Parathyroid adenoma (tissue), 2 donors: ENCODE data around the gene EIPR1.

Source experiments
- H2AFZ ChIP-seq: fragments of 300-600 bp; sonication (generic); one replicate; pipeline ENCODE4 v1.7.0; 2017; ENCODE audit warnings: antibody characterized with exemption, mild to moderate bottlenecking
- H3K27ac ChIP-seq: fragments of 300-600 bp; sonication (generic); one replicate; pipeline ENCODE4 v1.7.0; 2017
- H3K27me3 ChIP-seq: fragments of 300-600 bp; sonication (generic); one replicate; pipeline ENCODE4 v1.7.0; 2017; ENCODE audit warnings: low read length; ENCODE audit not compliant: control insufficient read depth, insufficient read depth
- H3K36me3 ChIP-seq: fragments of 300-600 bp; sonication (generic); one replicate; pipeline ENCODE4 v1.7.0; 2017; ENCODE audit warnings: low read length; ENCODE audit not compliant: control insufficient read depth, insufficient read depth
- H3K4me1 ChIP-seq: fragments of 300-600 bp; sonication (generic); one replicate; pipeline ENCODE4 v1.7.0; 2017; ENCODE audit warnings: control low read depth
- H3K4me2 ChIP-seq: fragments of 300-600 bp; sonication (generic); one replicate; pipeline ENCODE4 v1.7.0; 2017; ENCODE audit warnings: low read length
- H3K4me3 ChIP-seq: fragments of 300-600 bp; sonication (generic); one replicate; pipeline ENCODE4 v1.7.0; 2017; ENCODE audit warnings: low read depth, low read length
- H3K79me2 ChIP-seq: fragments of 300-600 bp; sonication (generic); one replicate; pipeline ENCODE4 v1.7.0; 2017; ENCODE audit warnings: control low read depth
- H3K9ac ChIP-seq: fragments of 300-600 bp; sonication (generic); one replicate; pipeline ENCODE4 v1.7.0; 2017; ENCODE audit warnings: mild to moderate bottlenecking
- H3K9me3 ChIP-seq: fragments of 300-600 bp; sonication (generic); one replicate; pipeline ENCODE4 v1.7.0; 2017; ENCODE audit warnings: low read length; ENCODE audit not compliant: control insufficient read depth
- TF ChIP-seq, protein P1 (sequence below): fragments of 300-600 bp; sonication (generic); IDR thresholded peaks from one replicate; pipeline ENCODE4 v1.7.0; 2017; ENCODE audit warnings: antibody characterized with exemption, mild to moderate bottlenecking
- donor health status: primary hyperparathyroidism.

Gene EIPR1

GRCh38 chr2:3216841-3217495 is 160.7 kb downstream of the EIPR1 start:
- Histone ChIP-seq H3K4me3 (no peak overlapping the region), H3K79me2 (peaks cover 16% of the 10 kb centered on the region), H2AFZ (no peak overlapping the region), H3K4me1 (no peaks in the 10 kb centered on the region), H3K27me3 (no peaks in the 10 kb centered on the region), H3K9me3 (no peaks in the 10 kb centered on the region), H3K36me3 (no peaks in the 10 kb centered on the region), H3K9ac (no peak overlapping the region), H3K27ac (no peak overlapping the region), H3K4me2 (no peak overlapping the region)
- TF ChIP-seq, protein P1, sequence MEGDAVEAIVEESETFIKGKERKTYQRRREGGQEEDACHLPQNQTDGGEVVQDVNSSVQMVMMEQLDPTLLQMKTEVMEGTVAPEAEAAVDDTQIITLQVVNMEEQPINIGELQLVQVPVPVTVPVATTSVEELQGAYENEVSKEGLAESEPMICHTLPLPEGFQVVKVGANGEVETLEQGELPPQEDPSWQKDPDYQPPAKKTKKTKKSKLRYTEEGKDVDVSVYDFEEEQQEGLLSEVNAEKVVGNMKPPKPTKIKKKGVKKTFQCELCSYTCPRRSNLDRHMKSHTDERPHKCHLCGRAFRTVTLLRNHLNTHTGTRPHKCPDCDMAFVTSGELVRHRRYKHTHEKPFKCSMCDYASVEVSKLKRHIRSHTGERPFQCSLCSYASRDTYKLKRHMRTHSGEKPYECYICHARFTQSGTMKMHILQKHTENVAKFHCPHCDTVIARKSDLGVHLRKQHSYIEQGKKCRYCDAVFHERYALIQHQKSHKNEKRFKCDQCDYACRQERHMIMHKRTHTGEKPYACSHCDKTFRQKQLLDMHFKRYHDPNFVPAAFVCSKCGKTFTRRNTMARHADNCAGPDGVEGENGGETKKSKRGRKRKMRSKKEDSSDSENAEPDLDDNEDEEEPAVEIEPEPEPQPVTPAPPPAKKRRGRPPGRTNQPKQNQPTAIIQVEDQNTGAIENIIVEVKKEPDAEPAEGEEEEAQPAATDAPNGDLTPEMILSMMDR = no peak

DNA sequence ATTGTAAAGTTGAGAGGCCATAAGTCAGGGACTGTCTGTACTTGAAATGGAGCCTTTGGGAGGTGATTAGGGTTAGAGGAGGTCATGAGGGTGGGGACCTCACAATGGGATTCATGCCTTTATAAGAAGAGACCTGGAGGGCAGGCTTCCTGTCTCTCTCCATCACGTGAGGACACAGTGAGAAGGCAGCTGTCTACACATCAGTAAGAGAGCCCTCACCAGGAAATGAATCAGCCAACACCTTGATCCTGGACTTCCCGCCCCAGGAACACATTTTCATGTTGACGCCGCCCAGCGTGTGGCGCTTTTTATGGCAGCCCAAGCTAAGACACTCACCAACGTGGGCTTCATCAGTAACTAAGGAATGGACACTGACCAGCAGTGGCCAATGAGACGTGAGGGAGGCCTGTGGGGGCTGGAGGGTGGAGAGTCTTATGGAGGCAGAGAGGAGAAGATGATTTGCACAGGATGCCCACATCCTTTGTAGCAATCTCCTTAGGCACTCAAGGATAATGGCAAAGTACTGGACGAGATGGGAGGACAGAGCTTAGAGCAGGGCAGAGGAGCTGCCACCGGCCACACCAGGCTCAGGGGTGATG is 162.7 kb downstream of the EIPR1 start:
- no peak overlapping the region for H3K4me3 ChIP-seq
- TF ChIP-seq, protein P1 = no peak
- no peaks in the 10 kb centered on the region for H3K4me1 ChIP-seq
- no peak overlapping the region for H3K9ac ChIP-seq
- no peak overlapping the region for H2AFZ ChIP-seq
- H3K4me2 ChIP-seq = no peak overlapping the region
- H3K36me3 ChIP-seq = no peaks in the 10 kb centered on the region
- H3K9me3 ChIP-seq = no peaks in the 10 kb centered on the region
- no peak overlapping the region for H3K27ac ChIP-seq
- peaks cover 12% of the 10 kb centered on the region for H3K79me2 ChIP-seq
- H3K27me3 ChIP-seq = no peaks in the 10 kb centered on the region

- Histone ChIP-seq H3K4me1 (no peaks in the 10 kb centered on the region), H2AFZ (no peak overlapping the region), H3K36me3 (no peaks in the 10 kb centered on the region), H3K4me3 (no peak overlapping the region), H3K27ac (no peak overlapping the region), H3K9me3 (no peaks in the 10 kb centered on the region), H3K4me2 (no peak overlapping the region), H3K79me2 (peaks cover 9% of the 10 kb centered on the region), H3K9ac (no peak overlapping the region), H3K27me3 (no peaks in the 10 kb centered on the region)
- TF ChIP-seq, protein P1 = no peak
Measured at GRCh38 chr2:3214065-3214464, 163.6 kb downstream of the EIPR1 start.

DNA sequence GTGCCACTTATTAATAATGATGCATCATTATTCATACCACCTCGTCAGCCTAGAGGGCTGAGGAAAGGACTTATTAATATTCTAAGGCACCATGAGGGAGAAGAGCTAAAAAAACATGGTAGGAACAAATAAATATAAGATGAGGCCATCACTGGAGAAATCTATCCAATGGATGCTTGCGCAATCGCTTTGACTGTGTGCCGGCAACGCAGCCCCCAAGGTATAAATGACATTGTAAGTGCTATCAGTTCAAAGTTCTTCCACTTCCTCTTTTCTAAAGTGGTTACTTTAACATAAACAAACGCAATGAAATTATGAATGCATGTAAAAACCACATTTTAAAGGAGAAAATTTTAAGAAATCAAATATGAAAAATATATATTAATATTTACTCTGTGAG is 164.6 kb downstream of the EIPR1 start:
- TF ChIP-seq, protein P1 = no peak
- Histone ChIP-seq H3K4me3 (no peak overlapping the region), H2AFZ (no peak overlapping the region)

GRCh38 chr2:3212061-3212362 is 165.6 kb downstream of the EIPR1 start:
- H3K27me3 ChIP-seq = no peaks in the 10 kb centered on the region
- H3K4me2 ChIP-seq = no peak overlapping the region
- no peak overlapping the region for H3K9ac ChIP-seq
- no peak overlapping the region for H2AFZ ChIP-seq
- H3K36me3 ChIP-seq = no peaks in the 10 kb centered on the region
- TF ChIP-seq, protein P1 = no peak
- no peak overlapping the region for H3K27ac ChIP-seq
- H3K9me3 ChIP-seq = no peaks in the 10 kb centered on the region
- no peak overlapping the region for H3K4me3 ChIP-seq
- H3K4me1 ChIP-seq = no peaks in the 10 kb centered on the region
- peaks cover 5% of the 10 kb centered on the region for H3K79me2 ChIP-seq

More for the DNA sequence above, 164.6 kb downstream of the EIPR1 start:
- Histone ChIP-seq H3K9ac (no peak overlapping the region), H3K4me1 (no peaks in the 10 kb centered on the region), H3K27ac (no peak overlapping the region), H3K36me3 (no peaks in the 10 kb centered on the region), H3K79me2 (peaks cover 9% of the 10 kb centered on the region), H3K9me3 (no peaks in the 10 kb centered on the region), H3K4me2 (no peak overlapping the region), H3K27me3 (no peaks in the 10 kb centered on the region)
